Lung (tissue), 12 donors: ENCODE measurements around the gene SHC3. TPM values are rescaled to one million over a fixed set of nuclear protein-coding genes. Genes with fewer than 3 reads are reported as not detected.

ENCODE experiments used
- ATAC-seq: fragments of 200-7000 bp; cut with Tn5 transposase; one replicate; pipeline ENCODE4 v1.9.1; 2020; ENCODE audit warnings: moderate number of reproducible peaks; ENCODE audit not compliant: insufficient read depth, low FRiP score
- DNase-seq, 3 donors: peaks; one replicate each; pipeline ENCODE4 v3.0.0-alpha.2; 2013 to 2017
- H3K27ac ChIP-seq, 2 donors: one replicate each; pipeline ENCODE4 v1.5.1; 2013; ENCODE audit warnings: mild to moderate bottlenecking in 2 of 2, moderate library complexity in 2 of 2, control low read depth in 1 of 2, inconsistent platforms in 1 of 2, low read depth in 1 of 2, low read length in 1 of 2
- H3K27me3 ChIP-seq, 3 donors: one replicate each; pipeline ENCODE4 v1.5.1; 2013; ENCODE audit warnings: low read length in 2 of 3; ENCODE audit not compliant: control insufficient read depth in 3 of 3, insufficient read depth in 3 of 3
- H3K36me3 ChIP-seq, 4 donors: one replicate each; pipeline ENCODE4 v1.5.1; 2013; ENCODE audit warnings: low read length in 4 of 4, mild to moderate bottlenecking in 1 of 4, moderate library complexity in 1 of 4; ENCODE audit not compliant: control insufficient read depth in 4 of 4, insufficient read depth in 4 of 4
- H3K4me1 ChIP-seq, 5 donors: one replicate each; pipeline ENCODE4 v1.5.1; 2013; ENCODE audit warnings: low read length in 5 of 5, mild to moderate bottlenecking in 2 of 5, moderate library complexity in 1 of 5; ENCODE audit not compliant: control insufficient read depth in 5 of 5, insufficient read depth in 5 of 5
- H3K4me3 ChIP-seq: one replicate; pipeline ENCODE4 v1.5.1; 2013; ENCODE audit warnings: mild to moderate bottlenecking, control low read depth, moderate library complexity
- H3K9ac ChIP-seq, 2 donors: one replicate each; pipeline ENCODE4 v1.5.1; 2013; ENCODE audit warnings: low read length in 2 of 2, control low read depth in 1 of 2; ENCODE audit not compliant: insufficient read depth in 1 of 2
- H3K9me3 ChIP-seq, 4 donors: one replicate each; pipeline ENCODE4 v1.5.1; 2013; ENCODE audit warnings: low read length in 3 of 4, mild to moderate bottlenecking in 1 of 4, moderate library complexity in 1 of 4; ENCODE audit not compliant: control insufficient read depth in 4 of 4, insufficient read depth in 3 of 4
- WGBS, 2 donors: extraction: QIAGEN DNeasy Blood & Tissue Kit; methylation state at CpG; one replicate each; pipeline ENCODE4 v1.1.7; 2013; 5-methylcytosine and 5-hydroxymethylcytosine counted together
- polyA plus RNA-seq, 2 donors: library from polyadenylated mRNA; stranded (reverse); fragments of 200-250 nt; gene quantifications; one replicate each; pipeline ENCODE4 v1.2.1, GENCODE V29; 2013
- total RNA-seq, 2 donors: library from RNA; depleted of rRNA in 1 of 2; stranded (reverse); fragments of >200 nt in 1 of 2; gene quantifications; one replicate each; pipeline ENCODE4 v1.2.1, GENCODE V29; 2014 to 2021
- TF ChIP-seq, protein P1 (sequence below): IDR thresholded peaks from 2 replicates; pipeline ENCODE4 v1.5.1; 2012; ENCODE audit warnings: mild to moderate bottlenecking; ENCODE audit errors: control extremely low read depth, extremely low read depth
- donor health status: control.
- donor health status: control.
- donor health status: Bipolar disorder and iron deficiency.
- donor health status: healthy.
- donor health status: DM: yes; HTN: yes; CAD: no.

The SHC3 gene
- total and polyA plus RNA-seq, 4 donors: 1.8 to 19.2 (median 4.0) TPM

DNA sequence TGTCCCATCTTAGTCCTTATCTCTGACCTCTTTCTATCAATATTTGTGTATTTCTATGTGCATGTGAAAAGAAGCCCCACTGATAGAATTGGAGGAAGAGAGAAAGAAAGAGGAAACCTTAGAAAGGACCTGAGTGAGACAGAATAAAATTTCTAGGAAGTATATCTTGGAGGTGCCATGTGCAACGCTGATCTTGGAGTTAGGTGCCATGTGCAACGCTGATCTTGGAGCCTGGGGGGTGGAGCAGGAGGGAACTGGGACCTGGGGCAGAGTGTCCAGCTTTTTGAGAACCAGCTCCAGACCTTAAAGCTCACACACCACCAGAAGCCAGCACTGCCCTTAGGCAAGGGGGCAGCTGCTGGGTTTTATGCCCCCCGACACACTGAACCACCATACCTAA is 89.4 kb downstream of the SHC3 start:
- Histone ChIP-seq H3K36me3 (peaks cover 0 to 3% (median 0%) of the 10 kb centered on the region in 4 donors), H3K4me3 (no peak overlapping the region), H3K4me1 (peaks cover 0 to 9% (median 0%) of the 10 kb centered on the region in 5 donors), H3K27ac (no peak overlapping the region), H3K9me3 (no peaks in the 10 kb centered on the region), H3K27me3 (no peaks in the 10 kb centered on the region), H3K9ac (no peak overlapping the region)
- ATAC-seq (no peak), DNase-seq (no peak)
- 89 to 93% methylated on average over 3 of the region's 3 CpGs for WGBS, 2 donors
- TF ChIP-seq, protein P1, sequence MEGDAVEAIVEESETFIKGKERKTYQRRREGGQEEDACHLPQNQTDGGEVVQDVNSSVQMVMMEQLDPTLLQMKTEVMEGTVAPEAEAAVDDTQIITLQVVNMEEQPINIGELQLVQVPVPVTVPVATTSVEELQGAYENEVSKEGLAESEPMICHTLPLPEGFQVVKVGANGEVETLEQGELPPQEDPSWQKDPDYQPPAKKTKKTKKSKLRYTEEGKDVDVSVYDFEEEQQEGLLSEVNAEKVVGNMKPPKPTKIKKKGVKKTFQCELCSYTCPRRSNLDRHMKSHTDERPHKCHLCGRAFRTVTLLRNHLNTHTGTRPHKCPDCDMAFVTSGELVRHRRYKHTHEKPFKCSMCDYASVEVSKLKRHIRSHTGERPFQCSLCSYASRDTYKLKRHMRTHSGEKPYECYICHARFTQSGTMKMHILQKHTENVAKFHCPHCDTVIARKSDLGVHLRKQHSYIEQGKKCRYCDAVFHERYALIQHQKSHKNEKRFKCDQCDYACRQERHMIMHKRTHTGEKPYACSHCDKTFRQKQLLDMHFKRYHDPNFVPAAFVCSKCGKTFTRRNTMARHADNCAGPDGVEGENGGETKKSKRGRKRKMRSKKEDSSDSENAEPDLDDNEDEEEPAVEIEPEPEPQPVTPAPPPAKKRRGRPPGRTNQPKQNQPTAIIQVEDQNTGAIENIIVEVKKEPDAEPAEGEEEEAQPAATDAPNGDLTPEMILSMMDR: no peak

DNA sequence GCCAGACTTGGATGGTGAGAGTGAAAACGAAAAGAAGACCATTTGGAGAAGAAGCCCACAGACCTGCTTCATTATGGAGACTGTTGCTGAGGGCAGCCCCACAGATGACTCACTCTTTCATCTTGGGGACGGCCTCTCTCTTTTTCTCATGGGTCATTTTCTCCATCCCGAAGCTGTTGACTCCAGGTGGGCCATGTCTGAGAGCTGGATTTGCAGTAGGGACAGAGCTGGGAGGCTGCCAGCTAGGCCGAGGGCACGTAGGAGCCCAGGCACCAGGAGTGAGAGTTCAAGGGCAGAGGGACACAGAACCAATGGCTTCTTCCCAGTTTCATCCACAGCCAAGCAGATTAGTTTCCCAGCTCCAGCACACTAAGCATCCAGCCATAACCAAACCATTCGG is 95.0 kb downstream of the SHC3 start:
- WGBS, 2 donors: 82 to 87% methylated on average over 6 of the region's 6 CpGs
- Histone ChIP-seq H3K9me3 (peaks cover 0 to 5% (median 0%) of the 10 kb centered on the region in 4 donors), H3K36me3 (peaks cover 0 to 3% (median 0%) of the 10 kb centered on the region in 4 donors), H3K27me3 (no peaks in the 10 kb centered on the region), H3K9ac (no peak overlapping the region), H3K4me1 (peaks cover 0 to 37% (median 5%) of the 10 kb centered on the region in 5 donors), H3K27ac (no peak overlapping the region), H3K4me3 (no peak overlapping the region)
- ATAC-seq (no peak), DNase-seq (no peak)
- TF ChIP-seq, protein P1: no peak

DNA sequence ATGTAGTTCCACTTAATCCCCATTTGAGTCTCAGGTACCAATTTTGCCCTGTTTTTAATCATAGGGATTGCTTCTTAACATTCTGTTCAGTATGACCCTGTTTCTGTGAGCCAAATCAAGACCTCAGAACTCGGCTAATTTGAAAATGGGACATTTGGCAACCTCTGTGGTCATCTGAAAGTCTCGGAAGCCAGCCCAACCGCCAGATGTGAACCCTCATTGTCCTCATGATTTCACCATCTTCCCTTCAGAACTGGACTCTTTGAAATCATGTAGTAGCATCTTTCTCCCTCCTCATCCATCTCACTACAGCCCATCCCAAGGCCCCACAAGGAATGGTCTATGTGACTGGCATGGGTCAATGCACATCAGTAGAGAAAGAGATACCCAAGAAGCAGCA is 98.4 kb downstream of the SHC3 start:
- Histone ChIP-seq H3K4me1 (peaks cover 0 to 45% (median 18%) of the 10 kb centered on the region in 5 donors), H3K36me3 (no peaks in the 10 kb centered on the region), H3K9ac (no peak overlapping the region), H3K27ac (no peak overlapping the region), H3K27me3 (no peaks in the 10 kb centered on the region), H3K4me3 (no peak overlapping the region), H3K9me3 (peaks cover 0 to 5% (median 0%) of the 10 kb centered on the region in 4 donors)
- TF ChIP-seq, protein P1: no peak
- no peak for ATAC-seq
- peak; percentile 82 to 95 (median 94) for DNase-seq
- 80 to 86% methylated on average over 3 of the region's 3 CpGs for whole genome bisulfite sequencing, 2 donors

DNA sequence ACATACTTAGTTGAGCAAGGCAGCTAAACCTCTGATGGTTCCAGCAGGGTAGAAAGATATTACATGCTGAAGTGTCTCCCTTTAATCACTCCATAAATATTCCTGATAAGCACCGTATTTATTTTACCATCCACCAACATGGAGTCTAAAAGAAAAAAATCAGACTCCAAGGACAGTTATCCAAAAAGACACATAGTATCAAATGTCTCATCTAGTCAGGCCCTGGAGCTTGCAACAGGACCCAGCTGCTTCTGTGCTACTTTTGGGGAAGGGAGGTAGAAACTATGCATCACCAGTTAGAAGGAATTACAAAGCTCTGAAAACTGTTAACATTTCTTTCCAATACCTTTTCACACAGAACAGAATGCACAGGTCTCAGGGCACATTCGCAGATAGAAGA is 99.2 kb downstream of the SHC3 start:
- ATAC-seq (no peak), DNase-seq (peak; percentile 65 to 92 (median 89))
- no peak overlapping the region for H3K9ac ChIP-seq
- H3K9me3 ChIP-seq: peaks cover 0 to 5% (median 0%) of the 10 kb centered on the region in 4 donors
- H3K27me3 ChIP-seq: no peaks in the 10 kb centered on the region
- H3K4me1 ChIP-seq: peaks cover 0 to 45% (median 18%) of the 10 kb centered on the region in 5 donors
- no peak overlapping the region for H3K4me3 ChIP-seq
- H3K36me3 ChIP-seq: no peaks in the 10 kb centered on the region
- 69 to 76% methylated on average over 2 of the region's 2 CpGs for WGBS, 2 donors
- TF ChIP-seq, protein P1: no peak
- no peak overlapping the region for H3K27ac ChIP-seq
